Testis (tissue), 2 donors: ENCODE results near the gene UPK2.

ENCODE experiments used
- CTCF ChIP-seq, 3 experiments: fragments of 450-650 bp in 2 of 3; fragments of 200-600 bp in 1 of 3; sonication (generic) in 1 of 3; IDR thresholded peaks; one replicate each; pipeline ENCODE4 v1.5.1; 2016 to 2019; ENCODE audit warnings: antibody characterized with exemption in 3 of 3, mild to moderate bottlenecking in 2 of 3, moderate library complexity in 1 of 3
- POLR2A ChIP-seq: fragments of 450-650 bp; IDR thresholded peaks from one replicate; pipeline ENCODE4 v1.6.1; 2017; ENCODE audit warnings: antibody characterized with exemption, mild to moderate bottlenecking, moderate library complexity

- TF ChIP-seq POLR2A: no peak
- no peak for TF ChIP-seq CTCF (IDR thresholded peaks at IDR 0.05)
Measured at GRCh38 chr11:118933486-118933885, 22.6 kb upstream of the UPK2 start.
